Stomach (tissue), 4 donors: Measurements from ENCODE around the gene PTPN3.

Experiments
- EP300 ChIP-seq: sonication (generic); formaldehyde crosslinking; IDR thresholded peaks from one replicate; pipeline ENCODE4 v1.6.1; 2017; ENCODE audit warnings: antibody characterized with exemption
- TF ChIP-seq, protein P1 (sequence below), 7 experiments: fragments of 450-650 bp in 4 of 7; fragments of 200-600 bp in 3 of 7; sonication (generic) in 3 of 7; IDR thresholded peaks; one replicate each; pipeline ENCODE4 v1.5.1; 2016 to 2019; ENCODE audit warnings: antibody characterized with exemption in 7 of 7, control low read depth in 2 of 7, mild to moderate bottlenecking in 1 of 7

DNA sequence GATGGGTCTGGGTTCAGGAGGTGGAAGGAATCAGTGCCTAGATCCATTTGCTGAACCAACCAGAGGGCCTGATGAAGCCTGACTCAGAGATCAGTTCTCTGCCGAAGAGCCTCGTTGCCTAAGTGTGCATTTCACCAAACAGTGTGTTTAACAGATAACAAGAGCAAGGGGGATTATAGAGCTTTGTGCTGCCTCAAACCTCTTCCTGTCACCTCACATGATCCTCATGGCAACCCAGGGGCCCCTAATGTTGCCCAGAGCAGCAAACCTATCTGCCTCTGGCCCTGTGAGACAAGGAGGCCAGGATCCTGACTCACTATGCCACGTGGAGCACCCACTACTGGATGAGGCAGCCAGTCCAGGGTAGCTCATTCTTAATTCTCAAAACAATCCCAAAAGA is 110.9 kb downstream of the PTPN3 start:
- no peak for TF ChIP-seq EP300
- TF ChIP-seq, protein P1, sequence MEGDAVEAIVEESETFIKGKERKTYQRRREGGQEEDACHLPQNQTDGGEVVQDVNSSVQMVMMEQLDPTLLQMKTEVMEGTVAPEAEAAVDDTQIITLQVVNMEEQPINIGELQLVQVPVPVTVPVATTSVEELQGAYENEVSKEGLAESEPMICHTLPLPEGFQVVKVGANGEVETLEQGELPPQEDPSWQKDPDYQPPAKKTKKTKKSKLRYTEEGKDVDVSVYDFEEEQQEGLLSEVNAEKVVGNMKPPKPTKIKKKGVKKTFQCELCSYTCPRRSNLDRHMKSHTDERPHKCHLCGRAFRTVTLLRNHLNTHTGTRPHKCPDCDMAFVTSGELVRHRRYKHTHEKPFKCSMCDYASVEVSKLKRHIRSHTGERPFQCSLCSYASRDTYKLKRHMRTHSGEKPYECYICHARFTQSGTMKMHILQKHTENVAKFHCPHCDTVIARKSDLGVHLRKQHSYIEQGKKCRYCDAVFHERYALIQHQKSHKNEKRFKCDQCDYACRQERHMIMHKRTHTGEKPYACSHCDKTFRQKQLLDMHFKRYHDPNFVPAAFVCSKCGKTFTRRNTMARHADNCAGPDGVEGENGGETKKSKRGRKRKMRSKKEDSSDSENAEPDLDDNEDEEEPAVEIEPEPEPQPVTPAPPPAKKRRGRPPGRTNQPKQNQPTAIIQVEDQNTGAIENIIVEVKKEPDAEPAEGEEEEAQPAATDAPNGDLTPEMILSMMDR (IDR thresholded peaks at IDR 0.05) = no peak
